Measurements from ENCODE around the gene BROX. TPM values are rescaled to one million over a fixed set of nuclear protein-coding genes. Genes with fewer than 3 reads are reported as not detected.
"Not testable (repeated sequence)": the region's sequence is repeated elsewhere in the genome, so short reads cannot be mapped to it uniquely, and the experiment has no call there.

BROX gene
- 34.3 and 37.7 TPM in 2 replicates for total RNA-seq

GRCh38 chr1:222712253-222713090 lies at the start of gene BROX, which contains the start of gene AIDA:
BROX (plus strand) TSS chr1:222712564; CDS start chr1:222715700, 3,136 bp downstream.
AIDA (minus strand) TSS chr1:222712491; CDS start chr1:222712317, 174 bp downstream.
- intact Hi-C loops (cut with micrococcal nuclease), result loop anchor here (1.0 to 5.0 kb wide), 6 partner anchors 59 to 247 kb away; partner anchors contain the start of genes MIA3 and TAF1A
- Mint-ChIP-seq H3K36me3 (ENCODE audit: low read depth) (peaks cover 50% of the 10 kb centered on the region), H3K9me3 (no peaks in the 10 kb centered on the region), H3K27ac (peak within 1 kb of the TSS; percentile 97), H3K4me3 (ENCODE audit: low read depth) (peak within 1 kb of the TSS; percentile 99), H3K27me3 (ENCODE audit: low read depth) (no peaks in the 10 kb centered on the region), H3K4me1 (ENCODE audit: low read depth) (peaks cover 33% of the 10 kb centered on the region)
- peak; percentile 92 for DNase-seq (ENCODE audit: low spot score)

GRCh38 chr1:222663431-222663934 lies 48.9 kb upstream of the BROX start:
- intact Hi-C loops (cut with micrococcal nuclease), result no loop called here
- no peak for DNase-seq (ENCODE audit: low spot score)
- H3K4me1 Mint-ChIP-seq (ENCODE audit: low read depth), result no peaks in the 10 kb centered on the region
- H3K4me3 Mint-ChIP-seq (ENCODE audit: low read depth), result no peak overlapping the region
- H3K36me3 Mint-ChIP-seq (ENCODE audit: low read depth), result peaks cover 76% of the 10 kb centered on the region
- H3K27ac Mint-ChIP-seq, result no peak overlapping the region
- no peaks in the 10 kb centered on the region for H3K27me3 Mint-ChIP-seq (ENCODE audit: low read depth)
- no peaks in the 10 kb centered on the region for H3K9me3 Mint-ChIP-seq

- Mint-ChIP-seq H3K4me3 (ENCODE audit: low read depth) (no peak overlapping the region), H3K27ac (no peak overlapping the region), H3K4me1 (ENCODE audit: low read depth) (peaks cover 1% of the 10 kb centered on the region), H3K36me3 (ENCODE audit: low read depth) (peaks cover 67% of the 10 kb centered on the region), H3K9me3 (no peaks in the 10 kb centered on the region), H3K27me3 (ENCODE audit: low read depth) (no peaks in the 10 kb centered on the region)
- DNase-seq (ENCODE audit: low spot score), result no peak
- intact Hi-C loops (cut with micrococcal nuclease), result no loop called here
Measured at GRCh38 chr1:222665964-222666363, 46.4 kb upstream of the BROX start.

GRCh38 chr1:222668184-222668583 lies 44.2 kb upstream of the BROX start:
- H3K27me3 Mint-ChIP-seq (ENCODE audit: low read depth); H3K4me1 Mint-ChIP-seq (ENCODE audit: low read depth); intact Hi-C loops (cut with micrococcal nuclease); H3K4me3 Mint-ChIP-seq (ENCODE audit: low read depth); H3K9me3 Mint-ChIP-seq; DNase-seq (ENCODE audit: low spot score); H3K27ac Mint-ChIP-seq: not testable (repeated sequence)
- H3K36me3 Mint-ChIP-seq (ENCODE audit: low read depth), result peaks cover 61% of the 10 kb centered on the region

- DNase-seq (ENCODE audit: low spot score); H3K27ac Mint-ChIP-seq; intact Hi-C loops (cut with micrococcal nuclease); H3K9me3 Mint-ChIP-seq; H3K4me1 Mint-ChIP-seq (ENCODE audit: low read depth); H3K27me3 Mint-ChIP-seq (ENCODE audit: low read depth); H3K4me3 Mint-ChIP-seq (ENCODE audit: low read depth): not testable (repeated sequence)
- peaks cover 66% of the 10 kb centered on the region for H3K36me3 Mint-ChIP-seq (ENCODE audit: low read depth)
Measured at GRCh38 chr1:222669107-222669506, 43.3 kb upstream of the BROX start.

- Mint-ChIP-seq H3K27me3 (ENCODE audit: low read depth) (no peaks in the 10 kb centered on the region), H3K27ac (no peak overlapping the region), H3K4me1 (ENCODE audit: low read depth) (peaks cover 1% of the 10 kb centered on the region), H3K9me3 (no peaks in the 10 kb centered on the region), H3K36me3 (ENCODE audit: low read depth) (peaks cover 66% of the 10 kb centered on the region), H3K4me3 (ENCODE audit: low read depth) (no peak overlapping the region)
- DNase-seq (ENCODE audit: low spot score), result no peak
- intact Hi-C loops (cut with micrococcal nuclease), result no loop called here
Measured at GRCh38 chr1:222670110-222670509, 42.3 kb upstream of the BROX start.

GRCh38 chr1:222680080-222680479 lies 32.3 kb upstream of the BROX start:
- no peak for DNase-seq (ENCODE audit: low spot score)
- Mint-ChIP-seq H3K4me1 (ENCODE audit: low read depth) (no peaks in the 10 kb centered on the region), H3K27me3 (ENCODE audit: low read depth) (no peaks in the 10 kb centered on the region), H3K4me3 (ENCODE audit: low read depth) (no peak overlapping the region), H3K9me3 (no peaks in the 10 kb centered on the region), H3K27ac (no peak overlapping the region), H3K36me3 (ENCODE audit: low read depth) (peaks cover 23% of the 10 kb centered on the region)
- intact Hi-C loops (cut with micrococcal nuclease), result no loop called here

- Mint-ChIP-seq H3K27ac (no peak overlapping the region), H3K9me3 (no peaks in the 10 kb centered on the region), H3K4me1 (ENCODE audit: low read depth) (peaks cover 2% of the 10 kb centered on the region), H3K4me3 (ENCODE audit: low read depth) (no peak overlapping the region), H3K36me3 (ENCODE audit: low read depth) (peaks cover 14% of the 10 kb centered on the region), H3K27me3 (ENCODE audit: low read depth) (no peaks in the 10 kb centered on the region)
- DNase-seq (ENCODE audit: low spot score), result no peak
- intact Hi-C loops (cut with micrococcal nuclease), result no loop called here
Measured at GRCh38 chr1:222691016-222691415, 21.3 kb upstream of the BROX start.

- Mint-ChIP-seq H3K36me3 (ENCODE audit: low read depth) (peaks cover 14% of the 10 kb centered on the region), H3K27me3 (ENCODE audit: low read depth) (no peaks in the 10 kb centered on the region), H3K4me1 (ENCODE audit: low read depth) (peaks cover 4% of the 10 kb centered on the region), H3K9me3 (no peaks in the 10 kb centered on the region), H3K27ac (no peak overlapping the region), H3K4me3 (ENCODE audit: low read depth) (no peak overlapping the region)
- DNase-seq (ENCODE audit: low spot score), result no peak
- intact Hi-C loops (cut with micrococcal nuclease), result no loop called here
Measured at GRCh38 chr1:222694927-222695326, 17.4 kb upstream of the BROX start.

GRCh38 chr1:222696741-222697140 lies 15.6 kb upstream of the BROX start:
- H3K4me1 Mint-ChIP-seq (ENCODE audit: low read depth), result peaks cover 4% of the 10 kb centered on the region
- no peak overlapping the region for H3K27ac Mint-ChIP-seq
- no peak overlapping the region for H3K4me3 Mint-ChIP-seq (ENCODE audit: low read depth)
- H3K9me3 Mint-ChIP-seq, result no peaks in the 10 kb centered on the region
- DNase-seq (ENCODE audit: low spot score), result no peak
- peaks cover 24% of the 10 kb centered on the region for H3K36me3 Mint-ChIP-seq (ENCODE audit: low read depth)
- H3K27me3 Mint-ChIP-seq (ENCODE audit: low read depth), result no peaks in the 10 kb centered on the region
- intact Hi-C loops (cut with micrococcal nuclease), result no loop called here

GRCh38 chr1:222697203-222697602 lies 15.2 kb upstream of the BROX start:
- H3K4me1 Mint-ChIP-seq (ENCODE audit: low read depth), result peaks cover 4% of the 10 kb centered on the region
- H3K27ac Mint-ChIP-seq, result no peak overlapping the region
- H3K9me3 Mint-ChIP-seq, result no peaks in the 10 kb centered on the region
- no peaks in the 10 kb centered on the region for H3K27me3 Mint-ChIP-seq (ENCODE audit: low read depth)
- no peak overlapping the region for H3K4me3 Mint-ChIP-seq (ENCODE audit: low read depth)
- peaks cover 26% of the 10 kb centered on the region for H3K36me3 Mint-ChIP-seq (ENCODE audit: low read depth)
- intact Hi-C loops (cut with micrococcal nuclease), result no loop called here
- no peak for DNase-seq (ENCODE audit: low spot score)

- no peak overlapping the region for H3K27ac Mint-ChIP-seq
- H3K36me3 Mint-ChIP-seq (ENCODE audit: low read depth), result peaks cover 28% of the 10 kb centered on the region
- H3K9me3 Mint-ChIP-seq, result no peaks in the 10 kb centered on the region
- no peak for DNase-seq (ENCODE audit: low spot score)
- H3K27me3 Mint-ChIP-seq (ENCODE audit: low read depth), result no peaks in the 10 kb centered on the region
- H3K4me3 Mint-ChIP-seq (ENCODE audit: low read depth), result no peak overlapping the region
- peaks cover 4% of the 10 kb centered on the region for H3K4me1 Mint-ChIP-seq (ENCODE audit: low read depth)
- intact Hi-C loops (cut with micrococcal nuclease), result no loop called here
Measured at GRCh38 chr1:222697826-222698225, 14.5 kb upstream of the BROX start.

- Mint-ChIP-seq H3K4me1 (ENCODE audit: low read depth) (peaks cover 11% of the 10 kb centered on the region), H3K36me3 (ENCODE audit: low read depth) (peaks cover 63% of the 10 kb centered on the region), H3K27me3 (ENCODE audit: low read depth) (no peaks in the 10 kb centered on the region), H3K4me3 (ENCODE audit: low read depth) (no peak overlapping the region), H3K9me3 (peaks cover 5% of the 10 kb centered on the region), H3K27ac (no peak overlapping the region)
- no peak for DNase-seq (ENCODE audit: low spot score)
- intact Hi-C loops (cut with micrococcal nuclease), result no loop called here
Measured at GRCh38 chr1:222702210-222702609, 10.2 kb upstream of the BROX start.
